PFSK-1 (cell line): ENCODE measurements around the gene DGKA.

ENCODE experiments used
- SIN3A ChIP-seq: IDR thresholded peaks from 2 replicates; pipeline ENCODE4 v1.6.1; 2012; ENCODE audit warnings: mild to moderate bottlenecking, low read length, moderate library complexity, borderline replicate concordance; ENCODE audit not compliant: insufficient read depth
- TAF1 ChIP-seq: IDR thresholded peaks from 2 replicates; pipeline ENCODE4 v1.6.1; 2012; ENCODE audit warnings: low read length, control low read depth, borderline replicate concordance; ENCODE audit not compliant: insufficient read depth

- TF ChIP-seq TAF1 (no peak), SIN3A (no peak)
These were observed 4.8 kb downstream of the DGKA start for GRCh38 chr12:55935738-55936151.
